IPS DF 19.7 (cell line): ENCODE data around the gene PXK.

Source experiments
- DNase-seq: peaks from one replicate; pipeline ENCODE4 v3.0.0-alpha.2; 2013; ENCODE audit warnings: low read depth, low spot score

PXK gene

DNA sequence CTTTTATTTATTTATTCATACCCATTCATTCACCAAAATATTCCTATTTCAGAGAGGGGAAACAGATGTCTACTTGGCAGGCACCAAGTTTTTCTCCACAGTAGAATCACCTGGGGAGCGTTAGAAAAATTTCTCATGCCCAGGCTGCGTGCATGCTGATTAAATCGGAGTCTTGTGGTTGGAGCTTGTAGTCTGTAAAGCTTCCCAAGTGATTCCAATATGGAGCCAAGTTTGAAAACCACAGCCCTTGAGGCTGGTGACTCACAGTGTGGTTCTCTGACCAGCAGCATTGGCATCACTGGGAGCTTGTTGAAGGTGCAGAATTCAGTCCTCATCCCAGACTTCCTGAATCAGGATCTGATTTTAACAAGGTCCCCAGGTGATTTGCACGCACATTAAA, 51.2 kb downstream of the PXK start:
- no peak for DNase-seq

DNA sequence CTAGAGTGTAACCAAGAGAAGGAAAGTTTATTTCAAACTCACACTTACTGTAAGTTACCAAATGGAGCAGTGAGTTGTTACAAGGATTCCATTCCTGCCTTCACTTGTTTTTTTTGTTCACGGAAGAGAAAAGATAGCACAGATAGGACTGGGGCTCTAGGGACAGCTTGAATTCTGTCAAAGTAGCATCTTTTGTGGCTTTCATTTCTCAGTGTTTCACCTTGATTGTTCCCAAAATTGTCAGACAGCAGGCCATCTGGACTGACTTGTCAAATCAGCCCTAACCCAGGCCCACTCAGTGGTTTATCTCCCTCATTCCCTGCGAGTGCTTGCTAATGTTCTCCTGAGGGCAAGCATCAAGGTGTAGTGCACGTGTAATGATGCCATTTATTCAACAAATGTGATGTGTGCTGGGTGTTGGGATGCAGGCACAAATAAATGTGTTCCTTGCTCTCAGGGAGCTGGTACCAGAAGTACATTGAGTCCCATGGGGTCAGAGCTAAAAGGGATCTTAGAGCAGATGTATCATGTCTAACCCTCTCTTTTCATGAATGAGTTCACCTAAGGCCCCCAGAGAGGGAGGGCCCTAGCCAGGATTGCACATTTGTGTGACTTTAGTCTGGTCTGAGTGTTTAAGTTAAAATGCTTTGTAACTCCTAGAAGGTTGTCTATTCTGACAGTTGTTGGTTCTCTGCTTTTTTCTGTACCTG, 51.8 kb downstream of the PXK start:
- no peak for DNase-seq

DNA sequence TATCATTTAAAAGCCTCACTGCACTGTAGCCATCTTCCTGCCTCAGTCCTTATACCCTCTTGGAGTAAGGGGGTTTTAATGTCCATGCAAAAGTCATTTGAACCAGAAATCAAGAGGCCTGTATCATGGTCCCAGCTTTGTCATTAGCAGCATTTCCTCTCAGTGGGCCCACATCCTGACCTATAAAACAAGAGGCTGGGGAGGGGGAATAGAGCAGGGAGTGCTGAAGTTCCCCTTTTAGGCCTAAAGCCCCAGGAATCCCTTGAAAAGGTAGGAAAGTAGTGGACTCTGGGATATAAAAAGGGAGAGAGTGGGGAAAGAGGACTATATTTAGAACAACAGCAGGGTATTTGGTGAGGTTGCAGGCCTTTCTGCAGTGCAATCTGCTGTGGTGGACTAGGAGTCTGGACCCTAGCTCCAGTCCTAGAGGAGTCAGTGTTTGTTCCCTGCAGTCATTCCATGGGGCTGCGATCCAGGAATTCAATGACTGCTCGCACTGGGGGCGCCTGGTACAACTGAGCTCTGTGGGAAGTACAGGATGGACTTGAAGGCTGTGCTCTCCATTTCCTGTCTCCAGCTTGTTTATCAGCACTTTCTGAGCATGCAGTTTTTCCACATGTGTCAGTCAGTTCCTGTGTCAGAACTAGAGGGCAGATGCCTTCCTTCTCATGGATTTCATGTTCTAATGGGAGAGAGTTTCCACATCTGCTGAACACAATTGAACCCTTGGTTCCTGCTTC, 54.1 kb downstream of the PXK start:
- DNase-seq: no peak

DNA sequence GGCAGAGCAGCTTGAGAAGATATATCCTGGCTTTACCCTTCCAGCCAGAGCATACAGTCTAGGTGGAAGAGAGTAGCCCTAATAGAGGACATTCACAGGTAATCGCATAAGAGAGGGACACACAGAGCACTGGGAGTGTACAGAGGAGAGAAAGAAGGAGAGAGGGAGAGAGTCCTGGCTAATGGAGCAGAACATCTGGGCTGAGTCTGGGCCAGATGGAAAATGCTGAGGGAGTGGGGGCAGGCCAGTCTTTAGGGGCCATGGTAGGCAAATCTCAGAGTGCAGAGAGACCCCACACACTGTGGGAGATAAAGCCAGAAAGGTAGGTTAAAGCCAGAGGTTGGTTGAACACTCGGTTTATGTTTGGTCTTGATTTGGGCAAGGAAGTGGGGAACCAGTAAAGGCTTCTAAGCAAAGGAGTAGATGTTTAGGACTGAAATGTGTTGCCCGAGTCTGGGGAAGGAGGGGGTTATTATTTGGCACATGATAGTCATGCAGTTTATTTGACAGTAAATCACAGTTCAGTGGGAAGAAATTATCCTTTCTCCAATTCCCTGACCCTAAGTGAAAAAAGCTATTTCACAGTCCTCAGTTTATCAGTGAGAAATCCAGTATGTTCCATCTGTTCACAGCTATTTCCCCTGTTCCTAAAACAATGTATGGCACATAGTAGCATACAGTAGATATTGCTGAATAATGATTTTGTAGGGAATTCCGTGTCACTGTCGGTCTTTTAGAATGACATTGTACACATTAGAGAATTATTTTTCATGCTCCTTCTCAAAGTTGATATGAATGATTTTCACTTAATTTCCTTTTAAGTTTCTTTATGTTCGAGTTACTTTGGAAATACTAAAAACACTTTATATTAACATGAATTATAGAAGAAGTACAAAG, 55.2 kb downstream of the PXK start:
- DNase-seq: no peak

DNA sequence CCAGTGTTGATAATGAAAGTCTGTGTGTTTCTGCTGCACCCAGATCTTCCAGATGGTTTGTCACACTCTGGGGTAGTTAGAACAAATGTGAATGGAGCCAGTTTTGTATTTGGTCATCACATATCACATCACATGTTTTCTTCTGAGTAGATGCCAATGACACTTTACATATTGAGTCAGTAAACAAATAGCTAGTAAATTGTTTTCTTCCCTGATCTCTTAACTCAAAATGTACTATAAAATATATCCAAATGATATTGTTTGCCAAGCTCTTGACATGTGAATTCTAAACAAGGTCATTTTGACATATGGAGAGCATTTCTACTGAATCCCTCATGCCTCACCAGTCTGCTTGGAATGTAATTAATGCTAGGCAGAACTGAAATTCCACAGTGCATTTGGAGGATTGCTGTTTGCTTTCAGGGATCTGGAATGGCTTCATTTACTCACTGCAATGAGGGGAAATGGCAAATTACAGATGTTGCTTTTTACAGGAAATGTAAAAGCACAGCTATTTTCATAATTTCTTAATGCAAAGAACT, 55.9 kb downstream of the PXK start:
- no peak for DNase-seq

DNA sequence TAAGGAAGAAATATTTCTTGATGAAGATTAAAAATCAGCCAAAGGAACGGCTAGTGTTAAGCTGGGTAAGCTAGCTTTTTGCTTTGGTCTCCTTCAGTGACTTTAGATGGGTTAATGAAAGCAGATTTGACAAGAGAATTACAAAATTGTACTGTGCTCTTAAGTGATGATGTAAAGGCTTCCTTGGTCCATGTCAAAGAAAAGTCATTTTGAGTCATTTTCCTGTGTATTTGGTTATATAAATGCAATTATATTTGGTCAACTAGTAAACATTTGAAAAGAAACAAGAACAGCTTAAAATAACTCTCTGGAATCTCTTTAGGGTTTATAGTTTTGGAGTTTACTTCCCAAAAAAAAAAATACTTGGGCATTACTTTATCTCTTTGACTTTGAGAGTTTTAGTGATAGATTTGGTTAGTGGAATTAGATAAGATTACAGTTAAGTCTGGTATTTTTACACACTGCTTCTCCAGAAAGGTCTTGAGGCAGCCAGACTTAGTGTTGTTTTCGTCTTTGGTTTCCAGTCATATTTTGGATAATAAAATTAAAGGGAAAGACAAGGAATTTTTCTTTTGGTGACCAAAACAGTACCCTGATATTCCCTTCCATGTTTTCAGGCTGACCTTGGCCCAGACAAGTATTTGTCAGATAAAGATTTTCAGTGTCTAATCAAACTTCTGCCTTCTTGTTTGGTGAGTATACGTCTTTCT, 58.6 kb downstream of the PXK start:
- DNase-seq: no peak

DNA sequence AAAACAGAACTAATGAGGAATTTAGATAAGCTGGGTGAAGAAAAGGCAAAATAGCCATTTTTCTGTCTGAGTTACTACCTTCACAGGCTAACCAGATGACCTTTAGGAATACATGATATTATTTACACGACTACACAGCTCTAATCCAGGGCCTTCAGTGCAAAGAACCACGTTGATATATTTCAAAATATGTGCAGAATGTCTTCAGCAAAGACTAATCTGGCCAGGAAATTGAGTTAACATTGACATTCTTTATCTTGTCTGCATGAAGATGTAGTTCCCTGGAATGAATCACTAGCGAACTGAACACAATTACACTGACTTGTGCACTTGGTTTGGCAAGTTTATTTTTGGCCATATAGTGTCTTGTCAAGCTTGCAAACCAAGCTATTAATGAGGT, 59.5 kb downstream of the PXK start:
- DNase-seq: no peak

DNA sequence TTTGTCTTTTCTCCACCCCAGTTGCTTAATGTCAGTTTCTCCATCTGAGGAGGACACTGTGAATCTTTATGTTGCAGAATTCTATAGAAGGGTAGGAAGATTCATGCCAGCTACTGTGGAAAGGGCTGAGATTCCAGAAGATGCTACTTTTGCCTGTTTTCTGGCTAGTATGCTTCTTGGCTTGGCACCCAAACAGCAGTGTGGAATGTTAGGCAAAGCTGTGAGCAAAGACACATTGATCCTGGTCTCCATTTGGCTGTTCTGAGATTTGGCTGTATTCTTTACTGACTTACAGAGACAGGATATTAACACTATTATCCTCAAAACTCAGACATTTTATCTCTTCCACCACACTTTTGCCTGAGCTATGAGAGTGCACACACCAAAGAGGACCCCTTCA, 61.6 kb downstream of the PXK start:
- no peak for DNase-seq

DNA sequence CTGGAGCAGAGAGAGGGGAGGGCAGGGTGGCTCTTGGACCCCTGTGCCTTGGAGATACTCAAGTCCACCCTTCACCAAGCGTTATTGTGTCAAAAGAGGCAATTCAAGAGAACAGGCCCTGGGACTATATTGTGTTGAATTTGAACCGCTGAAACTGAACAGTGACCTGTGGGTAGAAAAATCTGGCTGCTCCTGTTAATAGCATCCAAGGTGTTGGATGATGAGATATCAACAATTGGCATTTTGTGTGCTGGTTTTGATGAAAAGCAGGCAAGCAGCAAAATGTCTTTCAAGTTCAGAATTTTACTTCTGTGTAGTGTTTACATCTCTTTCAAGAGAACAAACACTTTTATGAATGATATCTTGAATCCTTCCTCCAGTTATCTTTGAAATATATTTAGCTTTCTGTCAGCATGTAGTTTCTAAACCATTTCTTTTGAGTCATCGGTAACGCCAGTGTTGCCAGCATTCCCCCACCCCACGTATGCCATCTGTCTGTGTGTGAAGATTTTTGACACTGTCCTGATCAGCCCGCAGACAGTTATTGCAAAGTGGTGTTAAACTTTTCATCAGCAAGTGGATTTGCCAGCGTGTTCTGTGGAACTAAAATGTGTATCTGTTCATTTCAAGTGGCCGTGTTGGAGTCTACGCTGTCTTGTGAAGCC, 66.1 kb downstream of the PXK start:
- DNase-seq: no peak

DNA sequence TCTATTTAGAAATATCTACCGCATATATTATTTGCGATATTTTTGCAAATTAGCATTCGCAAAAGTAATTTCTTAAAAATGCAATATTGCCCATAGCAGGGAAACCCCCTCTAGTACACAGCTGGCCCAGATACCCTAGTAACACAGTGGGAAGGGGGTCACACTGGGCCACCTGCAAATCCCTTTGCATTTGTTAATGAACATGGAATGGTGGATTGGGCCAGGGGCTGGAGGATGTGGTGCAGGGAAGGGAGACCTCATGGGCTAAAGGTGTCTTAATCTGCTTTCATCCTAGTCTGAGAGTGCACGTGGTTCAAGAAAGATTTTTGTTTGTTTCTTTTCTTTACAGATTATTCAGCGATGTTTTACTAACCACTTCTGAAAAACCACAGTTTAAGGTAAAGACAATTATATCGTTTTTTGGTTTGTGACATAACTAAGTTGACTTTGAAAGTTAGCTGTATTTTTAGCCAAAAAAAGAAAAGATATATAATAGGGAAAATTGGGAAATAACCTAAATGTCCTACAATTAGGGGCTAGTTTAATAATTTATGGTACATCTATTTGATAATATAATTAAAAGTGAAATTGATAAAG, 70.9 kb downstream of the PXK start:
- DNase-seq: no peak

DNA sequence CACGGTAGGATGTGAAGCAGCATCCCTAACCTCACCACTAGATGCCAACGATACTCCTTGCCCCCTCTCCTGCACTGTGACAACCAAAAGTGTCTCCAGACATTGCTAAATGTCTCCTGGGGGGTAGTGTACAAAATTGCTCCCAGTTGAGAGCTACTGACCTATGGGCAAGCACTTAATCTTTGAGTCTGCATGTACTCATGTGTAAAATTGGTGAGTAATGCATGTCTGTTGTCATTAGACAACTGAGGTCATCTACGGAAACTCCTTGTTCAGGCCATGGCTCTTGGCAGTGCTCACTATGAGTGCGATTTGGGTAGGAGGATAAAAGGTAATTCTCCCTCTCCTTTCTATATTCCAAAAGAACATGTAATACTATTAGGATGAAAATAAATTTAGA, 71.7 kb downstream of the PXK start:
- DNase-seq: no peak

DNA sequence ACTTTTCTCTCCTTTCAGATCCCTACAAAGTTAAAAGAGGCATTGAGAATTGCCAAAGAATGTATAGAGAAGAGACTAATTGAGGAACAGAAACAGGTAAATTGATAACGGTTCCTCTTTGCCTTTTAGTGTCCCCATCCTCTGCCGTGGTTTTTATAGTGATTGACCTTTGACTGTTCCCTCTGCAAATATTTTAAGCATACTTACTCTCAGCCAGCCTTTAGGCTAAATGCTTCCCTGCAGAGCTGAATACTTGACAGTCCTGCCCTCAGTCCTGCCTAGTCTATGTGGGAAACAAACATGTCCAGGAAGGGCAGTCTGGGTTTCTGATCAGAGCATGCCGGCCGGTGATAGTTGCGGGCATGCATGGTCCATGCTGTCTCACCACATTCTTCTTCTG, 76.2 kb downstream of the PXK start:
- DNase-seq: no peak

DNA sequence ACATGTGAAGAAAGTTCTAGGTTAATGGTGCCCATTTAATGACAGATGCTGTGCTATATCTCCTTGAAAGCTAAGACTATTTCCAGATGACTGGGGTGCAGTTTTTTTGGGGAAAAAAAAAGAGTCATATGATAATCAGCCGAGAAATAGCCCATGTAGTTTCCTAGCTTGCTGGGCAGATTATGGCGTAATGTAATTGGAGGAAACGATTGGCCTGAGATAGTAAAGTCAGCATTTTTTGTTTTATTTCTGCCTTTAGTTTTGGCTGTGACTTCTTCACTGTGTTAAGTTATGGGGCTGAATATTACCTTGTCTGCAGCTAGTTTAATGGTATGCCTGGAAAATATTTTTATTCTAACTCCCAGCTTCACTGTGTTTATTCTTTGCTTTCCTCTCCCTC, 77.0 kb downstream of the PXK start:
- DNase-seq: no peak

DNA sequence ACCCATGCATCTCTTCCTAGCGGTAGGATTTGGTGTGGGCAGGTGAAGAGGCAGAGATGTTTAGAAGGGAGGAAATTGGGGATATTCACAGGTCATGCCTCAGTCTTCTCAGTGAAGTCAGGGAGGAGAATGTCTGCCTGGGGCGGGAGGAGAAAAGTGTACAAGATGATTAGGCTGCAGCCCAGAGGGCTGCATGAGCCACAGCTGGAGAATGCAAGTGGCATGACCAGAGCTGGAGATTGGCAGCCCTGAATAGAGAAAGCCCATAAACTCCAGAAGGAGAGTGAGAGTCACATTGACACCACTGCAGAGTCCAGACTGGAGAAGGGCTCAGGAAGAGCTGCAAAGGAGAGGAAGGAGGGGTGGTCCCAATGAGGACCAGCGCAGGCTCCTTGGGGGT, 78.3 kb downstream of the PXK start:
- no peak for DNase-seq

DNA sequence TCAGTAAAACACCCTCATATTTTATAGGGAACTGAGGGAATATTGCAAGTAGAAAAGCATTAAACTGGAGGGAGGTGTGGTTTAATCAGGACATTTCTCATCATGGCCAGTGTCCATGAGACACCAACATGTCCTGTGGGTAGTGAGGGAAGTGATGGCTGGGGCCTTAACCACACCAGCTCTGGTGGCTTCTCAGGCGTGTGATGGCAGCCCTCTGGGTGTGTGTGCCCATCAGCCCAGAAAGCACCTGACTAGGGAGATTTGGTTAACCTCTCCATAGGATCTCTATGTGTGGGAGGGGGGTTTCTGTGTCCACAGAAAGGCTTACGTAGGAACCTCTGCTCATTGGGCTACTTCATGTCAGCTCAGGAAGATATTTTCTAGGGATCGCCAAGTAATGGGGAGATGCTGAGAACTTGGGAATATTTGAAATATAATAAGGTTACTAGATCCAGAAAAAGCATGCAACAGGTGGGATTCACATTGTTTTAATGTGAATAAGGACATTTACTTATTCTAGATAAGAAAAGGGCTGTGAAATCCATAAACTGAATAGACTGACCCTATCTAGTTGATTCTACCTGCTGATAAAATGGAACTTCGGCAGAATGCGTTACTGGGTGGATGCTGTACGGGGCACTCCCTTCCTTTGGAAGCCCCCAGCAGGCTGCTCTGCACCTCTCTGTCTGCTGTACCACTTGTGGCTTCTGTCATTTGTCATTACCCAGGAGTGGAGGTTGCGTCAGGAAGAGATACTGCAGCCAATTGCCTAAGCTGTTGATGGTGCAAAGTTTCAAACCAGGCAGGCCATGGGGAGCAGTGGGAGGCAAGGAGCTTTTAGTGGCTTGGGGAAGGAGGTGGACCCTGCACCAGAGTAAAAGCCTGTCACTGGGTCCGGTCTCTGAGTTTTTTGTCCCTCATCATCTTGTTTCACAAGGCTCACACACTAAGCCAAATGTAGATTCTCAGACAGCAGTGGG, 79.4 kb downstream of the PXK start:
- no peak for DNase-seq

DNA sequence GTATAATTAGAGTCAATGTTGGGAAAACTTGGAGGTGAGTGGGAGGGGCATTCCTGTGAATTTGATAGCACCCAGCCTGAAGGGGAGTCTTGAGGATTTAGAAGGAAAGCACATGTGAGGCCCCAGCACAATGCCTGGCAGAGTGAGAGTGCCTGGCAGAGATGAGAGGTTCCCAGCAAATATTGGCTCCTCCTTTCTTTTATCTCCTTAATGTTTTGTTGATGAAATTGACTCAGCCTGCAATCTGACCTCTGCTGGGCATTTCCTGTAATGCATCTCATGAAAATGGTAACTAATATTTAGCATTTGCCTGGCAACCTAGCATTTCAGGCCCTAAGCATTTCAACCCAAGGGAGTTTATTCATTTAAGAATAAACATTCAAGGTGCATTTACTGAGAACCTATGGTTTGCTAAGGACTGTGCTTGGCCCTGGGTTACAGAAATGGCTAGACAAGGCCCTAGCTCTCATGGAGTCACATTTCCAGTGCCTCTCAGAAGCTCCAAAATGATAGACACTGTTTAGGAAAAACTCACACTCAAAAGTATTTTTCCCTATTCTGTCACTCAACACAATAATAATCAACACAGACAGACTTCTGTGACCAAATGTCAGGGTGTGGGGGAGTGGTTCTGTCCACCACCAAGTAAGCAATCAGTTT, 82.0 kb downstream of the PXK start:
- DNase-seq: no peak

DNA sequence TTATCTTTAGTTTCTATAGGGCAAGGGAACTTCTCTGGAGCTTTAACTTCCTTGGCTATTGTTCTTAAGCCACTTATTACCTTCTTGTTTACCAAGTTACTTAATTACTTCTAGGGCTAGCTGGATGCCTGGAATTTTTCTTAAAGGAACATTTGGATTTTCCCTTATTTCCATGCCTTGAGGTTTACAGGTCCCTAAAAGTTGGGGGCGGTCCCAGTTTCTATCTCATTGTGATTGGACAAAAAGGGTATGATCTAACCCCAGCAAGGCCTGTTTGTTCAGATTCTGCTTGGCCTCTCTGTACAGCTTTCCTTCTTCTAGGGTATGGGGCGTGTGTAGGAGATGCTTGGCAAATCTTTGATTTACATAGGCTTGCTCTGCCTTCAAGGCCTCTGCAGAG, 83.5 kb downstream of the PXK start:
- DNase-seq: no peak

DNA sequence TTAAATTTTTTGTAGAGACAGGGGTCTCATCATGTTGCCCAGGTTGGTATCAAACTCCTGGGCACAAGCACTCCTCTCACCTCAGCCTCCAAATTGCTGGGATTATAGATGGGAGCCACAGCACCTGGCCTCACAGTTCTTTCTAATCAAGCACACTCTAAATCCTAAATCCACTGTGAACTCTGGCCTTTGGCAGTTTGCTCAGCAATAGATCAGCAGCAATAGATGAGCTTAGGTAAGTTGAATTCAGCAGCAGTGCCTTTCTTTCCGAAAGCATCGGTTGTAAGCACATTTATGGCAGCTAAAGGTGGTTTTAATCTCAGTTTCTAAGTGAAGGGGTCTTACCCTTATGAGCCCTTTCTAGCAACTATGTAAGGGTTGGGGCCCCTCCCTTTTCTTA, 84.4 kb downstream of the PXK start:
- DNase-seq: no peak

DNA sequence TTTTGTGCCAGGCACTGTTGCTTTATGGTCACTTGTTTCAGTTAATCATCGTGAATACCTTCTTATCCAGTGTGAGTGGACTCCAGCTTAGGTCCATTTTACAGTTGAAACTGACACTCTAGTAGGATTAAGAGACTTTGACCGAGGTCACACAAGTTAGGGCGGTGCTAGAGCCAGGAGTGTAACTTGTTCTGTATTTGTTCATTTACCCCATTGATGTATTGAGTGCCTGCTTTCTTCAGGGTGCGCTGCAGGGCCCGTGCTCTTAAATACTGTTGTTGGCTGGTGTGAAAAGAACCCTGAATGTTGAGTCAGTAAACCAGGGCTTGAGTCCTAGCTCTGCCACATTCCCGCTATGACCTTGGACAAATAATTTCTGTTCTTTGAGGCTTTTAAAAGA, 85.5 kb downstream of the PXK start:
- no peak for DNase-seq
